Uterus (tissue), 2 donors: Measurements from ENCODE around the gene ADM2.

Experiments used
- CTCF ChIP-seq, 4 experiments: fragments of 200-600 bp in 2 of 4; fragments of 450-650 bp in 2 of 4; sonication (generic) in 2 of 4; IDR thresholded peaks; one replicate each; pipeline ENCODE4 v1.5.1; 2016 to 2019; ENCODE audit warnings: antibody characterized with exemption in 4 of 4, mild to moderate bottlenecking in 2 of 4, moderate library complexity in 1 of 4
- POLR2A ChIP-seq, 2 donors: fragments of 450-650 bp; IDR thresholded peaks; one replicate each; pipeline ENCODE4 v1.6.1; 2016; ENCODE audit warnings: antibody characterized with exemption in 2 of 2, mild to moderate bottlenecking in 1 of 2, moderate library complexity in 1 of 2

GRCh38 chr22:50518606-50519005, 37.3 kb downstream of the ADM2 start:
- no peak for TF ChIP-seq CTCF (IDR thresholded peaks at IDR 0.05)
- no peak for TF ChIP-seq POLR2A (IDR thresholded peaks at IDR 0.05)
